ENCODE results near the gene ETNK2. TPM values are rescaled to one million over a fixed set of nuclear protein-coding genes. Genes with fewer than 3 reads are reported as not detected.

ETNK2 gene
- total and polyA plus RNA-seq, 2 of the 13 experiments (the other 11 are each of a cell fraction or from before 2014, with no cell fraction given): 15.5 to 42.8 TPM

DNA sequence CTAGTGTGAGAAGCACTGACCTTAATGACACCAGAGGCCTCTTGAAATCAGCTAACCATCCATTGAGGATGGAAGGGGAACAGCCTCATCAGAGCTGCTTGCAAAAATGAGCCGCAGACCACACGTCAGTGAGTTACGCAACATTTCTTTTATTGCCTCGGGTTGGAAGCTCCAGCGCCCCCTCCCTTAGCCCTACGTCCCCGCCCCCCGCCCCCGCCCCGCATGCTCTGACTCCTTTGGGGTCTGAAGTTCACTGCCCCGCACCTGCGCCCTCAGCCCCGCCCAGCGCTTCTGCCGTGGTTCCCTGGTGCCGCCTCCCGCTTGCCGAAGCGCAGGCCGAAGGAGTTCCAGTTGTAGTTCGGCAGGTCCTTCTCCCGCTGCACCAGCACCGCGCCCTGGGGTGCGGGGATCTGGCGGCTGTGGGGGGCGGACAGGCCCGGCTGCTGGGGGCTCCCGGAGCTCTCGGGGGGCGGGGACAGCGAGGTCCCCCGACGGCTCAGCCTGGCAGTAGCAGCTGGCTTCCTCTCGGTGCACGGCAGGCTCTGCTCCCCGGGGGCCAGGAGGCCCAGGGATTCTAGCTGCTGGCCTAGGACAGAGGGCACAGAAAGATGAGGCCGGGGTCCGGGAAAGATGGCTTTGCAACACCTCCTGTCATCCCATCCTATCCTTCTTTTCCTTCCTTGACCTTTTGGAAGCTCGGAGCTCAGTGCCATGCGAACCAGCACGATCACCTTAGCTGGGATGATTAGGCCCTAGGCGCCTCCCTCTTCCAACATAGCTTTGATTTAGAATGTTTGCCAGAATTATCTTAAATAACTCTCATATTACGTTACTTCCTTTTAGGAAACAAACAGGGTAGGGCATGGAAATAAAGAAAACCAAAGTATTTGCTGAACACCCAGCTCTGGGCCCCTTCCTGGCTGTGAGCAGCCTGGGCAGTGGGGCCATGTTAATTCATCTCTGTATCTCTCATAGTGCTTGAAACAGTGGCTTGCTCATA, 38.7 kb upstream of the ETNK2 start (continued):
- TF ChIP-seq ZBTB1 (CRISPR knock-in tag; IDR thresholded peaks at IDR 0.05; ENCODE audit: borderline replicate concordance) (no peak), HMG20A (CRISPR knock-in tag; IDR thresholded peaks at IDR 0.05; ENCODE audit: borderline replicate concordance) (no peak), KDM5B (CRISPR knock-in tag; IDR thresholded peaks at IDR 0.05; ENCODE audit: borderline replicate concordance) (peak; percentile 32; the same call in 1 of the 2 replicates), ETS1 (CRISPR knock-in tag; IDR thresholded peaks at IDR 0.05) (no peak), ISL2 (CRISPR knock-in tag; IDR thresholded peaks at IDR 0.05) (no peak), SSRP1 (CRISPR knock-in tag; IDR thresholded peaks at IDR 0.05) (no peak), ZNF777 (CRISPR knock-in tag; IDR thresholded peaks at IDR 0.05) (peak; percentile 96), UBTF (CRISPR knock-in tag; IDR thresholded peaks at IDR 0.05) (peak; percentile 52; the same call in 1 of the 2 replicates), ZNF33B (CRISPR knock-in tag; IDR thresholded peaks at IDR 0.05) (no peak), AGO1 (IDR thresholded peaks at IDR 0.05; ENCODE audit: low read depth, low read length, poor library complexity, severe bottlenecking) (no peak), MED8 (CRISPR knock-in tag; IDR thresholded peaks at IDR 0.05; ENCODE audit: insufficient replicate concordance) (no peak), NFE2L1 (CRISPR knock-in tag; IDR thresholded peaks at IDR 0.05; ENCODE audit: borderline replicate concordance) (no peak), ZBTB21 (CRISPR knock-in tag; IDR thresholded peaks at IDR 0.05) (no peak), RFXAP (CRISPR knock-in tag; IDR thresholded peaks at IDR 0.05; ENCODE audit: borderline replicate concordance) (no peak), RXRA (CRISPR knock-in tag; IDR thresholded peaks at IDR 0.05) (no peak), GABPA (IDR thresholded peaks at IDR 0.05; ENCODE audit: low read depth, low read length) (no peak), GABPA (CRISPR knock-in tag; IDR thresholded peaks at IDR 0.05; ENCODE audit: low read depth) (no peak)
- TF ChIP-seq, protein P1, sequence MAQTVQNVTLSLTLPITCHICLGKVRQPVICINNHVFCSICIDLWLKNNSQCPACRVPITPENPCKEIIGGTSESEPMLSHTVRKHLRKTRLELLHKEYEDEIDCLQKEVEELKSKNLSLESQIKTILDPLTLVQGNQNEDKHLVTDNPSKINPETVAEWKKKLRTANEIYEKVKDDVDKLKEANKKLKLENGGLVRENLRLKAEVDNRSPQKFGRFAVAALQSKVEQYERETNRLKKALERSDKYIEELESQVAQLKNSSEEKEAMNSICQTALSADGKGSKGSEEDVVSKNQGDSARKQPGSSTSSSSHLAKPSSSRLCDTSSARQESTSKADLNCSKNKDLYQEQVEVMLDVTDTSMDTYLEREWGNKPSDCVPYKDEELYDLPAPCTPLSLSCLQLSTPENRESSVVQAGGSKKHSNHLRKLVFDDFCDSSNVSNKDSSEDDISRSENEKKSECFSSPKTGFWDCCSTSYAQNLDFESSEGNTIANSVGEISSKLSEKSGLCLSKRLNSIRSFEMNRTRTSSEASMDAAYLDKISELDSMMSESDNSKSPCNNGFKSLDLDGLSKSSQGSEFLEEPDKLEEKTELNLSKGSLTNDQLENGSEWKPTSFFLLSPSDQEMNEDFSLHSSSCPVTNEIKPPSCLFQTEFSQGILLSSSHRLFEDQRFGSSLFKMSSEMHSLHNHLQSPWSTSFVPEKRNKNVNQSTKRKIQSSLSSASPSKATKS (CRISPR knock-in tag; IDR thresholded peaks at IDR 0.05): no peak
- TF ChIP-seq, protein P2, sequence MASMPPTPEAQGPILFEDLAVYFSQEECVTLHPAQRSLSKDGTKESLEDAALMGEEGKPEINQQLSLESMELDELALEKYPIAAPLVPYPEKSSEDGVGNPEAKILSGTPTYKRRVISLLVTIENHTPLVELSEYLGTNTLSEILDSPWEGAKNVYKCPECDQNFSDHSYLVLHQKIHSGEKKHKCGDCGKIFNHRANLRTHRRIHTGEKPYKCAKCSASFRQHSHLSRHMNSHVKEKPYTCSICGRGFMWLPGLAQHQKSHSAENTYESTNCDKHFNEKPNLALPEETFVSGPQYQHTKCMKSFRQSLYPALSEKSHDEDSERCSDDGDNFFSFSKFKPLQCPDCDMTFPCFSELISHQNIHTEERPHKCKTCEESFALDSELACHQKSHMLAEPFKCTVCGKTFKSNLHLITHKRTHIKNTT (CRISPR knock-in tag; IDR thresholded peaks at IDR 0.05): 0 out of 2 replicates have a peak, but pooled peaks have one; percentile 25
- TF ChIP-seq, protein P3, sequence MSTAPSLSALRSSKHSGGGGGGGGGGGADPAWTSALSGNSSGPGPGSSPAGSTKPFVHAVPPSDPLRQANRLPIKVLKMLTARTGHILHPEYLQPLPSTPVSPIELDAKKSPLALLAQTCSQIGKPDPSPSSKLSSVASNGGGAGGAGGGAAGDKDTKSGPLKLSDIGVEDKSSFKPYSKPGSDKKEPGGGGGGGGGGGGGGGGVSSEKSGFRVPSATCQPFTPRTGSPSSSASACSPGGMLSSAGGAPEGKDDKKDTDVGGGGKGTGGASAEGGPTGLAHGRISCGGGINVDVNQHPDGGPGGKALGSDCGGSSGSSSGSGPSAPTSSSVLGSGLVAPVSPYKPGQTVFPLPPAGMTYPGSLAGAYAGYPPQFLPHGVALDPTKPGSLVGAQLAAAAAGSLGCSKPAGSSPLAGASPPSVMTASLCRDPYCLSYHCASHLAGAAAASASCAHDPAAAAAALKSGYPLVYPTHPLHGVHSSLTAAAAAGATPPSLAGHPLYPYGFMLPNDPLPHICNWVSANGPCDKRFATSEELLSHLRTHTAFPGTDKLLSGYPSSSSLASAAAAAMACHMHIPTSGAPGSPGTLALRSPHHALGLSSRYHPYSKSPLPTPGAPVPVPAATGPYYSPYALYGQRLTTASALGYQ (CRISPR knock-in tag; IDR thresholded peaks at IDR 0.05): no peak
